ENCODE results near the gene TINCR. TPM values are rescaled to one million over a fixed set of nuclear protein-coding genes. Genes with fewer than 3 reads are reported as not detected.

TINCR gene
- under 1 TPM; 0.33 to 0.51 (median 0.41) TPM for total RNA-seq

- no peak for TF ChIP-seq CTCF (IDR thresholded peaks at IDR 0.05; ENCODE audit: low read depth)
These were observed at the start of gene TINCR for GRCh38 chr19:5567360-5567969. TINCR (minus strand) TSS chr19:5567953.

GRCh38 chr19:5617080-5617479 lies 49.3 kb upstream of the TINCR start:
- no peak for TF ChIP-seq CTCF (IDR thresholded peaks at IDR 0.05; ENCODE audit: low read depth)

- no peak for TF ChIP-seq CTCF (IDR thresholded peaks at IDR 0.05; ENCODE audit: low read depth)
These were observed 48.1 kb upstream of the TINCR start for GRCh38 chr19:5615756-5616327.

- no peak for TF ChIP-seq CTCF (IDR thresholded peaks at IDR 0.05; ENCODE audit: low read depth)
These were observed 45.4 kb upstream of the TINCR start for GRCh38 chr19:5612891-5613865.

- no peak for TF ChIP-seq CTCF (IDR thresholded peaks at IDR 0.05; ENCODE audit: low read depth)
These were observed 42.2 kb upstream of the TINCR start for GRCh38 chr19:5609881-5610448.

GRCh38 chr19:5608291-5608690 lies 40.5 kb upstream of the TINCR start:
- TF ChIP-seq CTCF (IDR thresholded peaks at IDR 0.05; ENCODE audit: low read depth) = no peak
